K562 (cell line): ENCODE measurements around the gene ABHD3. TPM values are rescaled to one million over a fixed set of nuclear protein-coding genes. Genes with fewer than 3 reads are reported as not detected.

Experiments used
- ATAC-seq: fragments of 200-7000 bp; cut with Tn5 transposase; 3 replicates; pipeline ENCODE4 v1.9.1; 2020; ENCODE audit warnings: moderate library complexity
- BruUV-seq: library from RNA; stranded (reverse); fragments of 400-500 nt; replicated peaks from 2 replicates; lab custom pipeline; 2021; lab: Mats Ljungman, UMichigan
- CTCF ChIA-PET: fragments of 300-600 bp; formaldehyde crosslinking; extraction: SDS; loops from one replicate; lab custom pipeline; 2021; ENCODE audit warnings: low intra/inter-chr PET ratio; lab: Yijun Ruan, JAX
- POLR2A ChIA-PET: fragments of 300-600, 350-650 bp; sonication (Branson Sonifier 250); formaldehyde crosslinking; extraction: SDS; loops from one replicate; lab custom pipeline; 2021; ENCODE audit warnings: antibody characterized with exemption, inconsistent platforms; lab: Yijun Ruan, JAX
- DNase-seq, 4 experiments: peaks; one replicate each; pipeline versions ENCODE4 v3.0.0 to v3.0.0-alpha.2; 2011 to 2018; ENCODE audit warnings: low spot score in 3 of 4, mixed read lengths in 3 of 4; ENCODE audit errors: extremely low read depth in 1 of 4
- FAIRE-seq: peaks from 2 replicates; lab custom pipeline; 2011; peaks lifted over from hg19 to GRCh38; lab: Jason Lieb, UNC
- H2AFZ ChIP-seq: 2 replicates; pipeline ENCODE4 v1.6.0; 2011; ENCODE audit warnings: low read depth, low read length, control low read depth, inconsistent platforms
- H3K27ac ChIP-seq: fragments of 200-600 bp; 3 replicates; pipeline ENCODE4 v1.8.0; 2011; ENCODE audit warnings: low read depth, mild to moderate bottlenecking, control low read depth, inconsistent platforms, low read length, moderate library complexity, mixed read lengths; ENCODE audit errors: extremely low read depth
- H3K27me3 ChIP-seq, 2 experiments: fragments of 300-600 bp in 1 of 2; 2 replicates in 1 of 2; 3 replicates in 1 of 2; pipeline versions ENCODE4 v1.6.0 to v1.8.0; 2011; ENCODE audit warnings: inconsistent platforms in 2 of 2, low read length in 2 of 2, mild to moderate bottlenecking in 1 of 2, mixed read lengths in 1 of 2, moderate library complexity in 1 of 2; ENCODE audit not compliant: control insufficient read depth in 2 of 2, insufficient read depth in 2 of 2
- H3K36me3 ChIP-seq: fragments of 300-600 bp; 3 replicates; pipeline ENCODE4 v1.8.0; 2011; ENCODE audit warnings: mild to moderate bottlenecking, low read length, inconsistent platforms; ENCODE audit not compliant: control insufficient read depth, insufficient read depth
- H3K4me1 ChIP-seq, 2 experiments: fragments of 200-600 bp in 1 of 2; replicated peaks in 1 of 2; 2 replicates in 1 of 2; 3 replicates in 1 of 2; pipeline versions ENCODE4 v1.5.1 to v1.8.0; 2011; ENCODE audit warnings: inconsistent platforms in 2 of 2, low read length in 2 of 2, mild to moderate bottlenecking in 1 of 2, mixed read lengths in 1 of 2, moderate library complexity in 1 of 2; ENCODE audit not compliant: control insufficient read depth in 2 of 2, insufficient read depth in 2 of 2
- H3K4me2 ChIP-seq: 2 replicates; pipeline ENCODE4 v1.6.1; 2011; ENCODE audit warnings: low read length, control low read depth, inconsistent platforms, mixed read lengths; ENCODE audit not compliant: insufficient read depth
- H3K4me3 ChIP-seq: fragments of 200-600 bp; sonication (generic), shearing (Covaris generic); 2 replicates; pipeline ENCODE4 v1.5.1; 2016; ENCODE audit warnings: control low read depth, inconsistent platforms
- H3K79me2 ChIP-seq: fragments of 200-600 bp; 3 replicates; pipeline ENCODE4 v1.8.0; 2011; ENCODE audit warnings: low read length, inconsistent platforms; ENCODE audit not compliant: control insufficient read depth, insufficient read depth
- H3K9ac ChIP-seq, 2 experiments: 2 replicates each; pipeline versions ENCODE4 v1.6.0 to v1.6.1; 2011; ENCODE audit warnings: low read depth in 2 of 2, low read length in 2 of 2, control low read depth in 1 of 2, inconsistent platforms in 1 of 2, mild to moderate bottlenecking in 1 of 2, mixed read lengths in 1 of 2; ENCODE audit not compliant: insufficient read depth in 1 of 2
- H3K9me1 ChIP-seq: one replicate; pipeline ENCODE4 v1.6.0; 2011; ENCODE audit warnings: inconsistent platforms, mild to moderate bottlenecking, low read length, moderate library complexity; ENCODE audit not compliant: control insufficient read depth, insufficient read depth
- H3K9me3 ChIP-seq: replicated peaks from 2 replicates; pipeline ENCODE4 v1.5.1; 2011; ENCODE audit warnings: low read depth, low read length, inconsistent platforms; ENCODE audit not compliant: control insufficient read depth, insufficient read depth
- H4K20me1 ChIP-seq: replicated peaks from 2 replicates; pipeline ENCODE4 v1.6.1; 2011; ENCODE audit warnings: low read length, inconsistent platforms, mixed read lengths; ENCODE audit not compliant: control insufficient read depth, insufficient read depth
- ETV5 ChIP-seq: sonication (generic); formaldehyde crosslinking; IDR thresholded peaks from 2 replicates; pipeline ENCODE4 v1.4.0; 2020; ENCODE audit warnings: low read depth, mild to moderate bottlenecking, missing genetic modification reagents
- FOXK2 ChIP-seq, 2 experiments: fragments of 450-650 bp; IDR thresholded peaks in 1 of 2; conservative IDR thresholded peaks in 1 of 2; 2 replicates each; pipeline ENCODE4 v1.6.1; 2016; ENCODE audit warnings: low read depth in 2 of 2, mild to moderate bottlenecking in 1 of 2
- GTF2A2 ChIP-seq: IDR thresholded peaks from 2 replicates; pipeline ENCODE4 v1.6.1; 2016; ENCODE audit warnings: mild to moderate bottlenecking, missing genetic modification characterization, missing compliant biosample characterization
- JUND ChIP-seq, 2 experiments: IDR thresholded peaks; 2 replicates in 1 of 2; 3 replicates in 1 of 2; pipeline ENCODE4 v1.6.1; 2011; ENCODE audit warnings: borderline replicate concordance in 2 of 2, low read depth in 2 of 2, low read length in 2 of 2, improper control_type of control experiment in 1 of 2, missing biosample characterization in 1 of 2, missing genetic modification characterization in 1 of 2, missing genetic modification reagents in 1 of 2
- MCM3 ChIP-seq: fragments of 450-650 bp; IDR thresholded peaks from 2 replicates; pipeline ENCODE4 v1.6.1; 2016
- MTA1 ChIP-seq: fragments of 450-650 bp; IDR thresholded peaks from 2 replicates; pipeline ENCODE4 v1.6.1; 2017; ENCODE audit warnings: borderline replicate concordance
- PHTF2 ChIP-seq: fragments of 250-450 bp; sonication (Bioruptor Pico); IDR thresholded peaks from 2 replicates; pipeline ENCODE4 v1.5.0; 2021; ENCODE audit warnings: mild to moderate bottlenecking
- TFAM ChIP-seq: fragments of 250-450 bp; sonication (Bioruptor Pico); conservative IDR thresholded peaks from 2 replicates; pipeline ENCODE4 v1.5.0; 2021; ENCODE audit warnings: mild to moderate bottlenecking, moderate library complexity
- ZKSCAN3 ChIP-seq: fragments of 250-450 bp; sonication (Bioruptor Pico); IDR thresholded peaks from 2 replicates; pipeline ENCODE4 v1.4.0; 2020
- ZNF57 ChIP-seq: fragments of 450-650 bp; formaldehyde crosslinking; IDR thresholded peaks from 2 replicates; pipeline ENCODE4 v1.4.0; 2020; ENCODE audit warnings: mild to moderate bottlenecking, moderate library complexity
- ZNF668 ChIP-seq: fragments of 250-450 bp; sonication (Bioruptor Pico); IDR thresholded peaks from 2 replicates; pipeline ENCODE4 v1.8.0; 2022; ENCODE audit warnings: mild to moderate bottlenecking, inconsistent platforms
- ZNF75A ChIP-seq: fragments of 450-650 bp; formaldehyde crosslinking; IDR thresholded peaks from 2 replicates; pipeline ENCODE4 v1.4.0; 2020; ENCODE audit warnings: mild to moderate bottlenecking
- ZNF79 ChIP-seq: fragments of 250-450 bp; sonication (Bioruptor Pico); IDR thresholded peaks from 2 replicates; pipeline ENCODE4 v1.4.0; 2020; ENCODE audit warnings: low read depth, mild to moderate bottlenecking, moderate library complexity
- WGBS: fragments of 100-300 bp; shearing (Covaris generic); methylation state at CpG from one replicate; pipeline ENCODE4 v1.1.6; 2016; ENCODE audit warnings: low coverage, mixed read lengths; ENCODE audit not compliant: insufficient coverage; ENCODE audit errors: missing lambda C conversion rate; 5-methylcytosine and 5-hydroxymethylcytosine counted together
- in situ Hi-C: fragments of 300-500 bp; cut with MboI; formaldehyde crosslinking; loops from 4 replicates; pipeline ENCODE4 v1.15.0; 2018; ENCODE audit warnings: inconsistent platforms, mixed read lengths
- intact Hi-C: fragments of 100-400 bp; cut with micrococcal nuclease; formaldehyde crosslinking; loops from 2 replicates; pipeline ENCODE4 v1.14.2; 2022
- polyA plus RNA-seq, 8 experiments: library from polyadenylated mRNA; depleted of rRNA in 4 of 8; stranded (reverse) in 5 of 8; unstranded in 3 of 8; fragments of >200 nt; fragmentation: Nextera tagmentation in 2 of 8; fragmentation: Illumina TruSeq in 1 of 8; extraction: Ambion mirVana in 2 of 8; extraction: Trizol in 1 of 8; gene quantifications; 2 replicates each; pipeline versions ENCODE4 v1.2.1 to v1.2.3, GENCODE V29; 2011 to 2014; ENCODE audit warnings: inconsistent platforms in 1 of 8, missing spikeins in 1 of 8
- total RNA-seq, 7 experiments: library from RNA; depleted of rRNA in 6 of 7; stranded (reverse); fragments of >200 nt in 6 of 7; fragmentation: Illumina TruSeq in 2 of 7; extraction: Trizol in 2 of 7; gene quantifications; 2 replicates each; pipeline versions ENCODE4 v1.2.1 to v1.2.3, GENCODE V29; 2011 to 2021; ENCODE audit warnings: low replicate concordance in 1 of 7
- TF ChIP-seq, protein P1 (sequence below): fragments of 250-450 bp; sonication (Bioruptor Pico); IDR thresholded peaks from 2 replicates; pipeline ENCODE4 v1.4.0; 2020; ENCODE audit warnings: mild to moderate bottlenecking, moderate library complexity
- TF ChIP-seq, protein P2 (sequence below): fragments of 250-450 bp; sonication (Bioruptor Pico); IDR thresholded peaks from 2 replicates; pipeline ENCODE4 v1.8.0; 2021; ENCODE audit warnings: moderate library complexity, mild to moderate bottlenecking, inconsistent platforms

ABHD3 gene
- total and polyA plus RNA-seq, 9 of the 15 experiments (the other 6 are each of a cell fraction or from before 2014, with no cell fraction given), result 6.3 to 38.8 (median 19.4) TPM

DNA sequence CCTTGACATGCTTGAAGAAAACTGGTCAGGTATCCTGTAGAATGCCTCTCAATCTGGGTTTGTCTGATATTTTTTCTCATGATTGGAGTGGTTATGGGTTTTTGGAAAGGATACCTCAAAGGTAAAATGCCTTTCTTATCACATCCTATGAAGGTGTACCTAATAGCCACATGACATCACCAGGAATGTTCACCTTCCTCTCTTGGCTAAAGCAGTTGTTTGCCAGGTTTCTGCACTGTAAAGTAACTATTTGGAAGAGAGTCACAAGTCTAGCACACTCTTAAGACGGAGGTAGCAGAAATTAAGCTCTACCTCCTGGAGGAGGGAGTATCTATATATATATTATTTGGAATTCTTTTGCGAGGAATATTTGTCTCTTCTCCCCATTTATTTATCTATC, 18.1 kb upstream of the ABHD3 start:
- ChIA-PET CTCF (no interaction called here), POLR2A (no interaction called here)
- TF ChIP-seq ZNF79 (CRISPR knock-in tag) (no peak), ETV5 (CRISPR knock-in tag) (no peak), PHTF2 (no peak), TFAM (CRISPR knock-in tag) (no peak), ZNF57 (CRISPR knock-in tag) (no peak), ZKSCAN3 (CRISPR knock-in tag) (no peak), FOXK2 (conservative IDR thresholded peaks at IDR 0.05 in 1 of 2, IDR thresholded peaks at IDR 0.05 in 1 of 2; ENCODE audit: low read depth in 2 of 2) (no peak), GTF2A2 (tag) (no peak), MTA1 (no peak), MCM3 (no peak), JUND (IDR thresholded peaks at IDR 0.05; ENCODE audit: borderline replicate concordance, low read depth, low read length) (no peak), JUND (tag; IDR thresholded peaks at IDR 0.05; ENCODE audit: borderline replicate concordance, low read depth, low read length) (no peak), ZNF668 (CRISPR knock-in tag) (no peak), ZNF75A (CRISPR knock-in tag) (no peak)
- TF ChIP-seq, protein P1, sequence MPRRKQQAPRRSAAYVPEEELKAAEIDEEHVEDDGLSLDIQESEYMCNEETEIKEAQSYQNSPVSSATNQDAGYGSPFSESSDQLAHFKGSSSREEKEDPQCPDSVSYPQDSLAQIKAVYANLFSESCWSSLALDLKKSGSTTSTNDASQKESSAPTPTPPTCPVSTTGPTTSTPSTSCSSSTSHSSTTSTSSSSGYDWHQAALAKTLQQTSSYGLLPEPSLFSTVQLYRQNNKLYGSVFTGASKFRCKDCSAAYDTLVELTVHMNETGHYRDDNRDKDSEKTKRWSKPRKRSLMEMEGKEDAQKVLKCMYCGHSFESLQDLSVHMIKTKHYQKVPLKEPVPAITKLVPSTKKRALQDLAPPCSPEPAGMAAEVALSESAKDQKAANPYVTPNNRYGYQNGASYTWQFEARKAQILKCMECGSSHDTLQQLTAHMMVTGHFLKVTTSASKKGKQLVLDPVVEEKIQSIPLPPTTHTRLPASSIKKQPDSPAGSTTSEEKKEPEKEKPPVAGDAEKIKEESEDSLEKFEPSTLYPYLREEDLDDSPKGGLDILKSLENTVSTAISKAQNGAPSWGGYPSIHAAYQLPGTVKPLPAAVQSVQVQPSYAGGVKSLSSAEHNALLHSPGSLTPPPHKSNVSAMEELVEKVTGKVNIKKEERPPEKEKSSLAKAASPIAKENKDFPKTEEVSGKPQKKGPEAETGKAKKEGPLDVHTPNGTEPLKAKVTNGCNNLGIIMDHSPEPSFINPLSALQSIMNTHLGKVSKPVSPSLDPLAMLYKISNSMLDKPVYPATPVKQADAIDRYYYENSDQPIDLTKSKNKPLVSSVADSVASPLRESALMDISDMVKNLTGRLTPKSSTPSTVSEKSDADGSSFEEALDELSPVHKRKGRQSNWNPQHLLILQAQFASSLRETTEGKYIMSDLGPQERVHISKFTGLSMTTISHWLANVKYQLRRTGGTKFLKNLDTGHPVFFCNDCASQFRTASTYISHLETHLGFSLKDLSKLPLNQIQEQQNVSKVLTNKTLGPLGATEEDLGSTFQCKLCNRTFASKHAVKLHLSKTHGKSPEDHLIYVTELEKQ (CRISPR knock-in tag), result no peak
- TF ChIP-seq, protein P2, sequence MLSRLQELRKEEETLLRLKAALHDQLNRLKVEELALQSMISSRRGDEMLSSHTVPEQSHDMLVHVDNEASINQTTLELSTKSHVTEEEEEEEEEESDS (CRISPR knock-in tag), result no peak
- ATAC-seq (no peak), DNase-seq (no peak), FAIRE-seq (peak; percentile 26)
- H3K79me2 ChIP-seq, result no peaks in the 10 kb centered on the region
- H3K27ac ChIP-seq, result no peak overlapping the region
- no peaks in the 10 kb centered on the region for H4K20me1 ChIP-seq
- H3K27me3 ChIP-seq, result no peaks in the 10 kb centered on the region
- in situ Hi-C loops (no loop called here), intact Hi-C loops (no loop called here)
- no peak overlapping the region for H2AFZ ChIP-seq
- no peaks in the 10 kb centered on the region for H3K4me1 ChIP-seq
- WGBS, result 43% methylated on average over 2 of the region's 2 CpGs
- no peak overlapping the region for H3K9ac ChIP-seq
- H3K9me1 ChIP-seq, result no peaks in the 10 kb centered on the region
- no peak overlapping the region for H3K4me3 ChIP-seq
- H3K9me3 ChIP-seq, result no peaks in the 10 kb centered on the region
- no peak overlapping the region for H3K4me2 ChIP-seq
- BruUV-seq, result no TSS peak
- H3K36me3 ChIP-seq, result no peaks in the 10 kb centered on the region
